WTC11 (cell line): ENCODE results near the gene GRK4. TPM values are rescaled to one million over a fixed set of nuclear protein-coding genes. Genes with fewer than 3 reads are reported as not detected.

Source experiments
- ATAC-seq: fragments of 200-7000 bp; cut with Tn5 transposase; 2 replicates; pipeline ENCODE4 v1.10.0; 2021; ENCODE audit warnings: mild to moderate bottlenecking, moderate library complexity
- CTCF ChIA-PET: fragments of 300-600 bp; sonication (Branson Sonifier 250); formaldehyde crosslinking; loops from one replicate; lab custom pipeline; 2021; ENCODE audit warnings: antibody characterized with exemption; lab: Charles Lee
- POLR2A ChIA-PET: fragments of 350-600 bp; sonication (Branson Sonifier 250); formaldehyde crosslinking; loops from one replicate; lab custom pipeline; 2021; ENCODE audit warnings: antibody characterized with exemption; lab: Charles Lee
- DNase-seq: peaks from one replicate; pipeline ENCODE4 v3.0.0; 2021; ENCODE audit warnings: low spot score
- H3K27ac Mint-ChIP-seq: 2 replicates; pipeline ENCODE4 v1.8.0; 2021; ENCODE audit warnings: mixed read lengths
- H3K27me3 Mint-ChIP-seq: 2 replicates; pipeline ENCODE4 v1.8.0; 2021; ENCODE audit warnings: low read depth, mild to moderate bottlenecking, moderate library complexity, mixed read lengths
- H3K36me3 Mint-ChIP-seq: 2 replicates; pipeline ENCODE4 v1.8.0; 2021; ENCODE audit warnings: mixed read lengths
- H3K4me1 Mint-ChIP-seq: 2 replicates; pipeline ENCODE4 v1.8.0; 2022; ENCODE audit warnings: mixed read lengths
- H3K4me3 Mint-ChIP-seq: 2 replicates; pipeline ENCODE4 v1.8.0; 2021; ENCODE audit warnings: mild to moderate bottlenecking, moderate library complexity, mixed read lengths
- H3K9me3 Mint-ChIP-seq: 2 replicates; pipeline ENCODE4 v1.8.0; 2021; ENCODE audit warnings: mixed read lengths
- ATF2 ChIP-seq: sonication (generic); formaldehyde crosslinking; IDR thresholded peaks from 2 replicates; pipeline ENCODE4 v1.8.1; 2022; ENCODE audit warnings: low read depth, missing genetic modification reagents, borderline replicate concordance
- ATF6 ChIP-seq: sonication (generic); formaldehyde crosslinking; IDR thresholded peaks from 2 replicates; pipeline ENCODE4 v1.8.1; 2023; ENCODE audit warnings: mild to moderate bottlenecking, missing genetic modification reagents
- CDX4 ChIP-seq: fragments of 250-450 bp; sonication (Bioruptor Pico); IDR thresholded peaks from 2 replicates; pipeline ENCODE4 v1.9.0; 2021; ENCODE audit warnings: moderate library complexity, mild to moderate bottlenecking, inconsistent platforms, borderline replicate concordance
- CREM ChIP-seq: sonication (generic); formaldehyde crosslinking; IDR thresholded peaks from 2 replicates; pipeline ENCODE4 v1.8.1; 2022; ENCODE audit warnings: mild to moderate bottlenecking, missing genetic modification reagents, moderate library complexity
- ELF4 ChIP-seq: sonication (generic); formaldehyde crosslinking; IDR thresholded peaks from 2 replicates; pipeline ENCODE4 v1.8.1; 2022; ENCODE audit warnings: low read depth, mild to moderate bottlenecking, moderate library complexity, missing genetic modification reagents
- FOXJ3 ChIP-seq: sonication (generic); formaldehyde crosslinking; IDR thresholded peaks from 2 replicates; pipeline ENCODE4 v1.9.0; 2021; ENCODE audit warnings: missing genetic modification reagents, mild to moderate bottlenecking, borderline replicate concordance
- FOXP1 ChIP-seq: sonication (generic); formaldehyde crosslinking; IDR thresholded peaks from 2 replicates; pipeline ENCODE4 v1.8.0; 2022; ENCODE audit warnings: missing genetic modification reagents, mild to moderate bottlenecking, moderate library complexity, borderline replicate concordance
- GABPB1 ChIP-seq: sonication (generic); formaldehyde crosslinking; IDR thresholded peaks from 2 replicates; pipeline ENCODE4 v1.8.1; 2023; ENCODE audit warnings: mild to moderate bottlenecking, missing genetic modification reagents
- GRHL2 ChIP-seq: fragments of 250-450 bp; sonication (Bioruptor Pico); IDR thresholded peaks from 2 replicates; pipeline ENCODE4 v1.8.0; 2022; ENCODE audit warnings: mild to moderate bottlenecking, moderate library complexity; ENCODE audit not compliant: insufficient replicate concordance, severe bottlenecking
- MYBL2 ChIP-seq: sonication (generic); formaldehyde crosslinking; IDR thresholded peaks from 2 replicates; pipeline ENCODE4 v1.8.1; 2023; ENCODE audit warnings: mild to moderate bottlenecking, moderate library complexity, missing genetic modification reagents
- NFYB ChIP-seq: sonication (generic); formaldehyde crosslinking; conservative IDR thresholded peaks from 2 replicates; pipeline ENCODE4 v1.8.0; 2022; ENCODE audit warnings: low read depth, missing genetic modification reagents
- NR2C2 ChIP-seq: sonication (generic); formaldehyde crosslinking; IDR thresholded peaks from 2 replicates; pipeline ENCODE4 v1.8.0; 2022; ENCODE audit warnings: mild to moderate bottlenecking, missing genetic modification reagents
- STAT6 ChIP-seq: sonication (generic); formaldehyde crosslinking; conservative IDR thresholded peaks from 2 replicates; pipeline ENCODE4 v1.8.1; 2023; ENCODE audit warnings: mild to moderate bottlenecking, low read depth, missing genetic modification reagents, moderate library complexity
- TEAD4 ChIP-seq: sonication (generic); formaldehyde crosslinking; IDR thresholded peaks from 2 replicates; pipeline ENCODE4 v1.8.0; 2022; ENCODE audit warnings: mild to moderate bottlenecking, missing genetic modification reagents
- TP53 ChIP-seq: sonication (generic); formaldehyde crosslinking; IDR thresholded peaks from 2 replicates; pipeline ENCODE4 v1.8.1; 2023; ENCODE audit warnings: mild to moderate bottlenecking, missing genetic modification reagents
- ZBTB21 ChIP-seq: sonication (generic); formaldehyde crosslinking; IDR thresholded peaks from 2 replicates; pipeline ENCODE4 v1.8.1; 2023; ENCODE audit warnings: mild to moderate bottlenecking, missing genetic modification reagents, borderline replicate concordance
- ZNF121 ChIP-seq: sonication (generic); formaldehyde crosslinking; IDR thresholded peaks from 2 replicates; pipeline ENCODE4 v1.8.0; 2023; ENCODE audit warnings: missing genetic modification reagents
- ZNF232 ChIP-seq: sonication (generic); formaldehyde crosslinking; IDR thresholded peaks from 2 replicates; pipeline ENCODE4 v1.8.0; 2022; ENCODE audit warnings: mild to moderate bottlenecking, missing genetic modification reagents
- ZNF281 ChIP-seq: sonication (generic); formaldehyde crosslinking; IDR thresholded peaks from 2 replicates; pipeline ENCODE4 v1.8.0; 2023; ENCODE audit warnings: mild to moderate bottlenecking, missing genetic modification reagents
- ZNF396 ChIP-seq: fragments of 250-450 bp; sonication (Bioruptor Pico); IDR thresholded peaks from 2 replicates; pipeline ENCODE4 v1.8.0; 2021; ENCODE audit warnings: mild to moderate bottlenecking, moderate library complexity, borderline replicate concordance
- ZNF416 ChIP-seq: fragments of 250-450 bp; sonication (Bioruptor Pico); IDR thresholded peaks from 2 replicates; pipeline ENCODE4 v1.9.0; 2021; ENCODE audit warnings: mild to moderate bottlenecking, inconsistent platforms
- ZNF423 ChIP-seq: fragments of 250-450 bp; sonication (Bioruptor Pico); IDR thresholded peaks from 2 replicates; pipeline ENCODE4 v2.1.2; 2022; ENCODE audit warnings: mild to moderate bottlenecking, moderate library complexity
- ZSCAN18 ChIP-seq: fragments of 250-450 bp; sonication (Bioruptor Pico); IDR thresholded peaks from 2 replicates; pipeline ENCODE4 v2.1.2; 2022; ENCODE audit warnings: mild to moderate bottlenecking, moderate library complexity
- total RNA-seq: library from RNA; stranded (reverse); gene quantifications from 3 replicates; pipeline ENCODE4 v1.2.3, GENCODE V29; 2021

The GRK4 gene
- total RNA-seq, 1 experiment from 2014 or later: 1.4 TPM

GRCh38 chr4:3022112-3022511, 58.7 kb downstream of the GRK4 start (continued):
- no peak for TF ChIP-seq ATF2 (CRISPR knock-in tag)
- no peak for TF ChIP-seq ZNF232 (CRISPR knock-in tag)
- no peak for TF ChIP-seq ZNF423 (CRISPR knock-in tag)
- TF ChIP-seq STAT6: no peak
- TF ChIP-seq CDX4: no peak
- TF ChIP-seq ZNF281: no peak

- no peaks in the 10 kb centered on the region for H3K27me3 Mint-ChIP-seq
- H3K4me3 Mint-ChIP-seq: no peak overlapping the region
- POLR2A ChIA-PET: no interaction called here
- TF ChIP-seq TP53 (CRISPR knock-in tag) (no peak), MYBL2 (no peak), ZSCAN18 (no peak), NR2C2 (CRISPR knock-in tag) (no peak), GRHL2 (CRISPR knock-in tag) (no peak), GABPB1 (no peak), ATF6 (CRISPR knock-in tag) (no peak), ZNF121 (no peak), ZNF416 (CRISPR knock-in tag) (no peak), FOXP1 (CRISPR knock-in tag) (no peak), NFYB (no peak), ELF4 (CRISPR knock-in tag) (no peak), CDX4 (no peak), FOXJ3 (no peak), CREM (CRISPR knock-in tag) (no peak), ZNF396 (no peak), TEAD4 (no peak), ZBTB21 (no peak)
- H3K27ac Mint-ChIP-seq: no peak overlapping the region
- H3K36me3 Mint-ChIP-seq: no peaks in the 10 kb centered on the region
- ATAC-seq: no peak
- peaks cover 4% of the 10 kb centered on the region for H3K9me3 Mint-ChIP-seq
- CTCF ChIA-PET: interaction anchor here (1.6 kb wide), 1 partner anchor 13 kb away, joined by 5 read pairs; no protein-coding TSS in a partner anchor
- no peak for DNase-seq
- H3K4me1 Mint-ChIP-seq: peaks cover 9% of the 10 kb centered on the region
These were observed 59.3 kb downstream of the GRK4 start for GRCh38 chr4:3022651-3023050.
